NCI-H2196 treated with DMSO at 0.1 percent for 48 hours (cell line): Measurements from ENCODE around the gene TUBA4B.
"Not testable (repeated sequence)": the region's sequence is repeated elsewhere in the genome, so short reads cannot be mapped to it uniquely, and the experiment has no call there.

Source experiments
- DNase-seq: peaks from one replicate; lab custom pipeline; 2025; ENCODE audit not compliant: unreplicated experiment; lab: John Stamatoyannopoulos, UW

Gene TUBA4B

DNA sequence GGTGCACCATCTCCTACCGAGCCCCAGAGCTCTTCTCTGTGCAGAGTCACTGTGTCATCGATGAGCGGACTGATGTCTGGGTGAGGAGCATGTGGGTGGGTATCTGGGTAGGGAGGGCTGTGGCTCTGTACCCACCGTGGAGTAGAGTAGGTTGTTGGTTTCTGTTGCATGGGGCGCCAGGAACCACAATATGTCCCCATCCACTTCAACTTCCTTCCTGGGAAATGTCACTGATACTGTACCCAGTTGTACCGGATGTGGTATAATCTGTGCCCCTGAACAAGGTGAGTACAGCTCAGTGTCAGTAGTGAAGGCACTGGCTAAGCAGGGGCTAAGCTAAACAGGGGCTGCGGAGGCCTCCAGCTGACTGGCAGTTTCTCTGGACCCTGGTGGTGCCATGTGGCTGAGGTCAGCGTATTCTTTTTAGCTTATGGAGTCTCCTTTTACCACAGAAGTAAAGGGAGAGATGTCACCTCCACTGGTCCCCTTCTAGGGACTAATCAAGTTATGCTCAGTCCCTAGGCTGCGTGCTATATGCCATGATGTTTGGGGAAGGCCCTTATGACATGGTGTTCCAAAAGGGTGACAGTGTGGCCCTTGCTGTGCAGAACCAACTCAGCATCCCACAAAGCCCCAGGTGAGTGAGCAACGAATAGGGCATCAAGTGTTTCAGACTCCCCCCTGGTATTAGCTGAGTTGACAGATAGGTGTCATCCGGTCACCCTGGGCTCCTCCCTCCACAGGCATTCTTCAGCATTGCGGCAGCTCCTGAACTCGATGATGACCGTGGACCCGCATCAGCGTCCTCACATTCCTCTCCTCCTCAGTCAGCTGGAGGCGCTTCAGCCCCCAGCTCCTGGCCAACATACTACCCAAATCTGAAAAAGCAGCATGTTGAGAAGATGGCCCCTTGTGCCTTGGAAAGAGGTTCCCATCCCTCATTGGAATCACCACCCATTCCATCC lies 5.1 kb upstream of the TUBA4B start:
- DNase-seq, result no peak

DNA sequence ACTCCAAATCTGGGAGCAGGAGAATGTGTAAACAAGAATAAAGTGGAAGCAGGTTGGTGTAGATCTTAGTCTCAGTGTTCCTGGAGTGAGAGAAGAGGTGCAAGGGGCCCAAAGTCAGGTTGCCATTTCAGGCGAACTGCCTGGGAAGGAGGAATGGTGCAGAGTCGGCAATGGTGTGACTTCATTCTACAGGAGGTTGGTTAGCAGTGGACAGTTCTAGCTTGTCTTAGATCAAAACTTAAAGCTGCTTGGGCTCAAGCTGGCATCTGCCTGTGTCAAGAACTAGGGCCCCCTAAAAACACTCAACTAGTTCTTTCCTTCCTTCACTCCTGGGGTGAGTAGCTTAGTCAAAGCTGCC lies 4.2 kb upstream of the TUBA4B start:
- DNase-seq, result no peak

DNA sequence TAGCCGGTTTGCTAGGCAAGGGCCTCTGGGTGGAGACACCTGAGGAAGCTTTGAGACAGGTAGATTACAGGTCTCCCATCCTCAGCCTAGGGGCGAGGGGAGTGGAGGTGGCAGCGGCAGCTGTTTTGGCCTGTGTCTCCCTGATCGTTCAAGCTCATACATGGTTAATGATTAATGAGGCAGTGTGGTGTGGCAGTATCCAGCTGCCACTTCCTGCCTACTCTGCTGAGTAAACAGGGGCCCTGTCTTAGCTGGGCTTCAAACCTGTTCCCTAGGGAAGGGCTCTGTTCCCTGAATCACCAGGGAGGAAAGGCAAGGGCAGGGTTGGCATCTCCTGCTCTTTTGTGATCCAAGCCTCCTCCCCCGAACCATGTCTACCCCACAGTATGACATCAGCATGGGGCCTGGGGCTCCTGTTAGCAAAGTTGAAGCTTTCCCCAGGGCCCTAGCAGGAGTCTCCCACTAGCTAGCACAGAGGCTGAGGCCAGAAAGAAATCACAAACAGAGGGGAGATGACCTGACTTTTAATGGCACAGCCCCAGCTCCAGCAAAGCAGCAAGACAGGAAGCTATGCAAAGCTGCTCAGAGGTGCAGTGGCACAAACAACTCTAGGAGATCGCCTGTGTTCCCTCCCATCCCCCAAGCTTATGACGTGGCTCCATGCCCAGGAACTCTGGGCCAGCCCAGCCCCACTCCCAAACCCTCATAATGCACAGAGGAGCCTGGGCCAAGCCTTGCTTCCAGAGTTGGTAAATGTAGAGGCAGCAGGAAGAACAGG lies 3.7 kb upstream of the TUBA4B start:
- DNase-seq, result peak; percentile 71

DNA sequence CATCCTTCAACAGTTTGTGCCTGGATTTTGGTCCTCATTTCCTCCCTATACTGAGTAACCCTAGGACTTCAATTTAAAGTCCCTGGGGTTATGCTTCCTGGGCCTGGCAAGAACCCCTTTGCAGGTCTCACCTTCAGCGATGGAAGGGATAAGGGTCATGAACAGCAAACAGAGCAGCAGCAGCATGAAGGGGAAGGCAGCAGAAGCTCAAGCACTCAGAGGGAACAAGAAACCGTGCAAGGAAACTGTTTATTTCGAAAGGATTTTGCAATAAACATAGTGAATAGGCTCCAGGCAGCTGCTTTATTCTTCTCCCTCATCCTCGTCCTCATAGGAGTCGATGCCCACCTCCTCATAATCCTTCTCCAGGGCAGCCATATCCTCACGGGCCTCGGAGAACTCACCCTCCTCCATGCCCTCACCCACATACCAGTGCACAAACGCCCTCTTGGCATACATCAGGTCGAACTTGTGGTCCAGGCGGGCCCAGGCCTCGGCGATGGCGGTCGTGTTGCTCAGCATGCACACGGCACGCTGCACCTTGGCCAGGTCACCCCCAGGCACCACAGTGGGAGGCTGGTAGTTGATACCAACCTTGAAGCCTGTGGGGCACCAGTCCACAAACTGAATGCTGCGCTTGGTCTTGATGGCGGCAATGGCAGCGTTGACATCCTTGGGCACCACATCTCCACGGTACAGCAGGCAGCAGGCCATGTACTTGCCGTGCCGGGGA lies 2.8 kb upstream of the TUBA4B start:
- DNase-seq, result no peak

DNA sequence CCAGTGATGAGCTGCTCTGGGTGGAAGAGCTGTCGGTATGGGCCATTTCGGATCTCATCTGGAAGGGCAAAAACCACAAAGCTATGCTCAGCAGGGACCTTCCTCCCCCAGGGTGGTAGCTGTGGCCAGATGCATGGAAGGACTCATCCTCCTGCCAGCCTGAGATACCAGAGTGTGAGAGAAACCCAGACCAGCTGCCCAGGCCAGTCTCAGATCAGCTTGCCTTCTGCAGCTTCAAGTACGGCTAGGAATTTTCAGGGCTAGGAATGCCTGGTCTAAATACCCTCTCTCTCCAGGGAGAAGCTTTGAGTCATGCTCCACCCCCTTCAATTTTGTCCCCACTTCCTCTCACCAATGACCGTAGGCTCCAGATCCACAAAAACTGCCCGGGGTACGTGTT lies 1.4 kb upstream of the TUBA4B start:
- DNase-seq, result no peak

DNA sequence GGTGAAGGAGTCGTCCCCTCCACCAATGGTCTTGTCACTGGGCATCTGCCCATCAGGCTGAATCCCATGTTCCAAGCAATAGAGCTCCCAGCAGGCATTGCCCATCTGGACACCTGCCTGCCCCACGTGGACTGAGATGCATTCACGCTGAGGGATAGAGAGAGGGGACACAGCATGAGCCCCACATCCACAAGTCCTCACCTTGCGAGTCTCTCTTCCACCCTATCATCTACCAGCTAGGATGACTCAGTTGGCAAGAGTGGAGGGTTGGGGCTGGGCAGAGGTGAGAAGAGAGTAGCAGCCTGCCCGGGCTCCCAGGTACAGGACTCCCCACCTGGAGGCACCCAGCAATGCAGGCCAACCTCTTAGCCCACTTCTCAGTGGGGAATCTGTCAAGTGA lies 959 bp upstream of the TUBA4B start:
- DNase-seq, result no peak

DNA sequence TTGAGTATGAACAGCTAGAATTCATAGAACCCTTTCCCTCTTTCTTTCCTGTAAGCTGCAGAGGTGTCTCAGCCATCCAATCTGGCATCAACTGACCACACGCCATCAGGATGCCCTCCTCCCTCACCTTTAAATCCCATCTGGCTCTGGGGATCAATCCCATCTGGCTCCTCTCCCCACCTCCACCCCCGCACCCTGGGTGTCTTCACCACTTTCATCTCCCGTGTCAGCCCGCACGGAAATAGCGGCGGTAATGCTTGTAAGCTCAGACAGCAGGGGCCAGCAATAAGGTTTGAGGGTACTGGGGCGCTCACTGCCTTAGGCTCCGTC lies 508 bp upstream of the TUBA4B start:
- DNase-seq, result no peak

DNA sequence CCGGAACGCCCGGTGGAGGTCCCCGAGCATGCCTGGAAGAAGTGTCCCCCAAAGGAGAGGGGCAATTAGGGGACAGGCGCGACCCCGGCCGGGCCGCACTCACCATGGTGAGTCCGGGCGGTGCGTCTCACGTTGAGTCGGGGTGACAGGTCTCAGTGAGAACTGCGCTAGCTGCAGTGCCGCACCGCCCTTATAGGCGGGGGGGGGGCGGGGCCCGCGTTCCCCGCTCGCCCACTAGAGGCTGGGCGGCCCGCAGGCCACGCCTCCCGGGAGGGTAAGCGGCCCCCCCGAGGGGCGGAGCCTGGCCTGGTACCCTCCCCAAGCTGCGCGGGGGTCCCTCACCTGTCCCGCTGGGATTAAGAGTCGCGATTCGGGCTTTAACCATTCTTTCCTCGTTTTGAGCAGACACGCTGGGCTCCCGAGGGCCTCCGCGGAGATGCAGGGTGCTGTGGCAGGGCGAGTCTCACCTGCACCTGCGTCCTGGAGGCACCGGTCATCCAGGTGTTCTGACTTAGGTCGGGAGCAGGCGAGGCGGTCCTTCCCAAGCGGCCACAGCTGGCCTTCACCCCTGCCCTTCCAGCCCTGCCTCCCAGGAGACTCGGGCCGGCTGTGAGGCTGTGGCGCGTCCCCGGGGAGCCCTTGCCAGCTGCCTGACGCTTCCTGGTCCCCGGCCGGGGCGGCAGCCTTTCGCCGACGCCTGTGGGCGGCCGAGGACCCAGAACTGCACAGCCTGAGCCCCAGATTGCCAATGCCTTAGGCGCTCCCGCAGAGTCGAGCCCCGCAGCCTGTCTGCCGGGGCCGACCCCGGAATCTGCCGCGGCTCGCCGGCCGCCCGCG lies 928 bp downstream of the TUBA4B start, which contains the start of gene TUBA4A:
Gene TUBA4A (minus strand): TSS at position 166 of the 837 bp plus-strand sequence. CDS start 60 bp downstream, at position 106.
- peak; percentile 51 for DNase-seq

DNA sequence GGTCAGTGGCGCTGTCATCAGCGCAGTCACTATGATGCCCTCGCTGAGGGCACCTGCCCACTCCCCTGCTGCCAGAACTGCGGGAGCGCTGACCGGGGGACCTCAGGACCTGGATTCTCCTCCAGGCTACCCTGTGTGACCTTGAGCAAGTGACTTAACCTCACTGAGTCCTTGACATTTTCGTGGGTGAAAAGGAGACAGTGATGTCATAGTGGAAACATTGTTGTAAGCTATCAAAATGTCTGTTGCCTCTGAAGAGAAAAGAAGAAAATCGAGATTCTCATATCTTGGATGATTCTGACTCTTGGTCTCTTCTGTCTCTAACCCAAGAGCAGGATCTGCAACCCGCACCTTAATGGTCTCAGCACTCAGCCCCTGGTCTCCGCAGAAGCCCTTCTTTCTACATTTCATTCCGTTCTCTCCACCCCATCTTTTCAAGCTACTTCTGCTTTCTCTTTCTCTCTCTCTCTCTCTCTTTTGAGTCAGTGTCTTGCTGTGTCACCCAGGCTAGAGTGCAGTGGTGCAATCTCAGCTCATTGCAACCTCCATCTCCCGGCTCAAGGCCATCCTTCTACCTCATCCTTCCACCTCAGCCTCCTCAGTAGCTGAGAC lies 1.7 kb downstream of the TUBA4B start:
- DNase-seq, result no peak

DNA sequence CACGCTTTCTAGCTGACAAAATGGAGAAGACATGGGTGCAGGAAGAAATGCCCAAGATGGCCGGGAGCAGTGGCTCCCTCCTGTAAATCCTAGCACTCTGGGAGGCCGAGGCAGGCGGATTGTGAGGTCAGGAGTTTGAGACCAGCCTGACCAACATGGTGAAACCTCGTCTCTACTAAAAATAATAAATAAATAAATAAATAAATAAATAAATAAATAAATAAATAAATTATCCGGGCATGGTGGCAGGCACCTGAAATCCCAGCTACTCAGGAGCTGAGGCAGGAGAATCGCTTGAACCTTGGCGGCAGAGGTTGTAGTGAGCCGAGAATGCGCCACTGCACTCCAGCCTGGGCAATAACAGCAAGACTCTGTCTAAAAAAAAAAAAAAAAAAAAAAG lies 5.9 kb downstream of the TUBA4B start:
- DNase-seq, result not testable (repeated sequence)

DNA sequence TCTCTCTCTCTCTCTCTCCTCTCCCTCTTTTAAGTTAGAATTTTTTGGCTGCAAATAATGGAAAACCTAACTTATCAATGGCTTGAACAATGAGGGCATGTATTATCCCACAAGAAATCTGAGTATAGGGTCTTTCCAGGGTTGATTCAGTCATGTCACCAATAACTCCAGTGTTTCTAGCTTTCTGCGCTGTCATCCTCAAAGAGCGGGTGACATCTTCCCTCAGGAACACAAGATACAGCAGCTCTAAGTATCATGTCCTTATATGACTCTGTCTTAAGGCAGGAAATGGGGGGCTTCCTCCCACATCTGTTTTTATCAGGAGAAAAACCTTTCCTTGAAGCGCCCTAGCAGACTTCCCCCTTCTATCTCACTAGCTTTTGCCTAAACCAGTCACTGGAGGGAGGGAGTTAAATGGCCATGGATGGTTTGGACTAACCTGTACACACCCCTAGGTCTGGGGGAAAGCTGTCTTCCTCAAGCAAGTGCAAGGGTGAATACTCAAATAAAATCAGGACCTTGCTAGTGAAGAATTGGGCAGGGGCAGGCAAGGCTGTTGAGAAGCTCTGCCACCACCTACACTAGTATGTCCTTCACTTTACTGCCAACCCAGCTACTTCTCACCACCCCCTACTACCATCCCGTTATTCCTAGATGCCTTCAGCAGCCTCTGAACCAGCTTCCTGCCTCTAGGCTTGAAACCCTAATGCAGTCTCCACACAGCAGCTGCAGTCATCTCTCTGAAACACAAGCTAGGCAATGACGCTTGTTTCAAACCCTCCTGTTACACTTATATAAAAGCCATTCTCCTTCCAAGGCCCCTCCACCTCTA lies 8.2 kb downstream of the TUBA4B start:
- no peak for DNase-seq

DNA sequence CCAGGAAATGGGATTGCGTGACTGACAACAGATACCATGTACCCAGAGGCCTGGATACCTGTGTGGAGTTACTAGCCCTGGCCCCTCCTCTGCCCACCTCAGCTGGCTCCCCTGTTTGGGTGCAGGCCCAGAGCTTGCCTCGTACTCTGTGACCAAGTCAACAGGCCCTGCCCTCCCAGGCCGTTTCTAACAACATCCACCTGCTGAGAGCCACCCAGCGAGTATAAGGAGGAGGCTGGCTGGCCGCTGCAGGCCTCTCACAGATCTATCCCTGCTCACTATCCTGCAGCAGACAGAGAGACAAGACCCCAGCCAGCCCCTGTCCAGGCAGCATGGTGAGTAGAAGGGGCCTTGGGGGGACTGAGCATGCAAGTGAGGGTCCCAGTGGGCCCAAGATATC lies 13.2 kb downstream of the TUBA4B start:
- no peak for DNase-seq

DNA sequence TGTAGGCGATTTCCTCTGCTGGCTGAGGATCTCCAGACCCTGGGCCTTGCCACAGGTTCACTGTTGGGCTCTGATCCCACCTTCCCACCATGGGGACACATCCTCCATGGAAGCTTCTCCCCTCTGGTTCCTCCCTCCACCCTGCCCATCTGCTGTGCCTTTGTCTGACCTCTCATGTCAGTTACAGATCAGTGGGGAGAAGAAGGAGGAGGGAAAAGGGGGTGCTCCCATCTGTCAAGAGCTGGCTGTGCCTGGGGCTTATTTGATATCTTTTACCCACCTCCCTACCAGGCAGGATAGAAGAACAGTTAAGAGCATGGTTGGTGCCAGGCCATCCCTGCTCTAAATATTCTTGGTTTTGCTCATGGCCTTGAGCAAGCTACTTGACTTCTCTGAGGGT lies 13.8 kb downstream of the TUBA4B start:
- DNase-seq, result no peak

DNA sequence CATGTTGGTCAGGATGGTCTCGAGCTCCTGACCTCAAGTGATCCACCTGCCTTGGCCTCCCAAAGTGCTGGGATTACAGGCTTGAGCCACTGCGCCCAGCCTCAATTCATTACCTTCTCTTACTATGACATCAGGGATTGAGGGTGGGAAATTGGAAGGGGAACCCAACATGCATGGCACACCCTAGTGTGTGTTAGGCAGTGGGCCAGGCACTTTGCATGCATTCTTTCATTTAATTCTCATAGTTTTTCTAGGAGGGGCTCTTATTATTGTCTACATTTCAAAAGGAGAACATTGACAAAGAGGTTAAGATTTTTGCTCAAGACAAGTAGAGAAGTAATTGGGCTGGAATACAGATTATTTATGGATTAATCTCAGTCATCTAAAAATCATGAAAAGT lies 15.3 kb downstream of the TUBA4B start:
- no peak for DNase-seq

DNA sequence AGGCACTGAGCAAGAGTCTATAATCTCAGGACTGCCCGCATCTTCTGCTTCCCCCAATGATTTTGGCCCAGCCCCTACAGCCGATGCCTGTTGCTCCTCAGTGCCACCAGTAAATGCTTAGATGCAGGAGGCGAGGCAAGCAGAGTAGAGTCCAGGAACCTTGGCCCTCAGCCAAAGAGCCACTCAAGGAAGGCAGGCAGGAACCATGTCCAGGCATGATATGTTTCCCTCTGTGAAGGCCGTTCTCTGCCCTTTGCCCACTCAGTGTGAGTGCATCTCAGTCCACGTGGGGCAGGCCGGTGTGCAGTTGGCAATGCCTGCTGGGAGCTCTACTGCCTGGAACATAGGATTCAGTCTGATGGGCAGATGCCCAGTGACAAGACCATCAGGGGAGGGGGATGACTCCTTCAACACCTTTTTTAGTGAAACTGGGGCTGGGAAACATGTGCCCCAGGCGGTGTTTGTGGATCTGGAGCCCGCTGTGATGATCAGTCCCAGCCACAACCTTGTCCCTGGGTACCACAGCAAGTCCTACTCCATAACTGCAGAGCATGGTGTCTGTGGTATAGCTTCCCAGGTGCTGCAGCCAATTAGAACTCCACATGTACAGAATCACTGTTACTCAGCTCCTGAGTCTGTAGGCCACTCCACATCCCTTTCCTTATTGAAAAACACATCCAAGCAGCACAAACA lies 16.5 kb downstream of the TUBA4B start:
- peak; percentile 51 for DNase-seq

DNA sequence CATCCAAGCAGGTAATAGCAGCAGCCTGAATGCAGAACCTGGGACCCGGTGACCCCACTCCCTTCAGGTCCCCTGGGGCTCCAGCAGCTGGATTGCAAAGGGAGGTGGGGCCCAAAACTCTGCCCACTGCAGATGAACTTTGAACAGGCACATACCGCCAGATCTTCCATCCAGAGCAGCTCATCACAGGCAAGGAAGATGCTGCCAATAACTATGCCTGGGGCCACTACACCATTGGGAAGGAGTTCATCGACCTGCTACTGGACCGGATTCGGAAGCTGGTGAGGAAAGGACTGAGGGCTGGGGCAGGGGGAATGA lies 17.0 kb downstream of the TUBA4B start:
- no peak for DNase-seq

DNA sequence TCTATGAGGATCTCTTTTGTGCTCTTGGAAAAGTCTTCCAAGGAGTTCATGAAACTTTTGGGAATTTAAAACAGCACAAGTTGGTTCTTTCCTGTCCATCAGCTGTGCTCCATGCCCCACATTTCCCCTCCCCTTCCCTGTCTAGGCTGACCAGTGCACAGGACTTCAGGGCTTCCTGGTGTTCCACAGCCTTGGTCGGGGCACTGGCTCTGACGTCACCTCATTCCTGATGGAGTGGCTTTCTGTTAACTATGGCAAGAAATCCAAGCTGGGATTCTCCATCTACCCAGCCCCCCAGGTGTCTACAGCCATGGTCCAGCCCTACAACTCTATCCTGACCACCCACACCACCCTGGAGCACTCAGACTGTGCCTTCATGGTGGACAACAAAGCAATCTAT lies 18.0 kb downstream of the TUBA4B start:
- no peak for DNase-seq

DNA sequence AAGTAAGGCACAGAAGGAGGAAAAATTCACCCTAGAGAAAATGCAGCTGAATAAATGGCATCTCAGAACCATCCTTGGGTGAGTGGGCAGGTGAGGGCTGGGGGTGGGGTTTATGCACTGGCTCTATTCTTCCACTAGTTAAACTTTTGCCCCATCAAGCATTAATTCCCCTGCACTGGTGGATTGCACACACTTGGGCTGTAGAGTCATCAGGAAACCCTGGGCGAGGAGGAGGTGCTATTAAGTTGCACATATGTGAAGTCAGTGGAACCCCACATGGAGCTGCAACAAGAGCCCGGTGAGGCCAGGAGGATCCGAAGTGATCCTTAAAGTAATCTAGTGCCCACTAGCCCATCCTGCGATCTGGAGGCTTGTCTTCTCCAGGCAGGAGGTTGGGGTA lies 19.3 kb downstream of the TUBA4B start:
- no peak for DNase-seq

DNA sequence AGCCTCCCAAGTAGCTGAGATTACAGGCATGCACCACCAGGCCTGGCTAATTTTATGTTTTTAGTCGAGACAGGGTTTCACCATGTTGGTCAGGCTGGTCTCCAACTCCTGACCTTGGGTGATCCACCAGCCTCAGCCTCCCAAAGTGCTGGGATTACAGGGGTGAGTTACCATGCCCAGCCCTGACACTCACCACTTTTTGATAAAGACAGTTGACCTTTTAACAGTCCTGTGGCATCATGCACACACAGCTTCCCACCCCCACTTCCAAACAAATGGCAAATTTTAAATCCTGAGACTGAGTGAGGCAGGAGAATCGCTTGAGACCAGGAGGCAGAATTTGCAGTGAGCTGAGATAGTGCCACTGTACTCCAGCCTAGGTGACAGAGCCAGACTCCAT lies 20.0 kb downstream of the TUBA4B start:
- DNase-seq, result no peak
